Caki2 (cell line): ENCODE data around the gene PCDHB12. TPM values are rescaled to one million over a fixed set of nuclear protein-coding genes. Genes with fewer than 3 reads are reported as not detected.
"Not testable (repeated sequence)": the region's sequence is repeated elsewhere in the genome, so short reads cannot be mapped to it uniquely, and the experiment has no call there.

Experiments
- DNase-seq: peaks from one replicate; pipeline ENCODE4 v3.0.0-alpha.2; 2015; ENCODE audit warnings: low read depth
- in situ Hi-C: cut with HindIII; loops from 2 replicates; pipeline ENCODE4 v1.10.0; 2016; ENCODE audit warnings: low sequenced_read_pairs, low pct_unique_long_range_greater_than_20kb, mixed read lengths
- total RNA-seq: library from RNA; depleted of rRNA; stranded (reverse); fragments of >200 nt; shearing (Covaris generic); gene quantifications from 2 replicates; pipeline ENCODE4 v1.2.3, GENCODE V29; 2014; ENCODE audit warnings: low replicate concordance

PCDHB12 gene
- total RNA-seq, 1 experiment from 2014 or later: not detected

- peak; percentile 14 for DNase-seq
- in situ Hi-C loops: no loop called here
Measured at GRCh38 chr5:141199359-141200235, 8.9 kb upstream of the PCDHB12 start, which contains the start of gene PCDHB11. Gene PCDHB11, plus strand, starts transcription at chr5:141199627. Its CDS starts 148 bp downstream, at chr5:141199775.

GRCh38 chr5:141201126-141201525, 7.4 kb upstream of the PCDHB12 start:
- DNase-seq, in situ Hi-C loops: not testable (repeated sequence)

GRCh38 chr5:141201646-141202045, 6.9 kb upstream of the PCDHB12 start:
- in situ Hi-C loops: not testable (repeated sequence)

GRCh38 chr5:141210281-141210680, 1.8 kb downstream of the PCDHB12 start:
- DNase-seq, in situ Hi-C loops: not testable (repeated sequence)

More at GRCh38 chr5:141201646-141202045, 6.9 kb upstream of the PCDHB12 start:
- DNase-seq: not testable (repeated sequence)

- in situ Hi-C loops, DNase-seq: not testable (repeated sequence)
Measured at GRCh38 chr5:141210849-141211248, 2.3 kb downstream of the PCDHB12 start.

GRCh38 chr5:141213656-141214339, 5.3 kb downstream of the PCDHB12 start, which contains the start of gene PCDHB13:
Gene PCDHB13, plus strand, starts transcription at chr5:141213919. Its CDS starts 205 bp downstream, at chr5:141214124.
- in situ Hi-C loops: not testable (repeated sequence)
- DNase-seq: peak; percentile 6

GRCh38 chr5:141214583-141214982, 6.1 kb downstream of the PCDHB12 start:
- DNase-seq, in situ Hi-C loops: not testable (repeated sequence)

- in situ Hi-C loops: not testable (repeated sequence)
Measured at GRCh38 chr5:141215504-141215903, 7.0 kb downstream of the PCDHB12 start.

GRCh38 chr5:141216035-141216434, 7.5 kb downstream of the PCDHB12 start:
- DNase-seq, in situ Hi-C loops: not testable (repeated sequence)

More at GRCh38 chr5:141215504-141215903, 7.0 kb downstream of the PCDHB12 start:
- not testable (repeated sequence) for DNase-seq

- DNase-seq: peak; percentile 34
- in situ Hi-C loops: no loop called here
Measured at GRCh38 chr5:141223112-141223783, 14.7 kb downstream of the PCDHB12 start, which contains the start of gene PCDHB14. Gene PCDHB14, plus strand, starts transcription at chr5:141223343. Its CDS starts 163 bp downstream, at chr5:141223506.

- in situ Hi-C loops, DNase-seq: not testable (repeated sequence)
Measured at GRCh38 chr5:141224844-141225243, 16.3 kb downstream of the PCDHB12 start.

GRCh38 chr5:141225421-141225820, 16.9 kb downstream of the PCDHB12 start:
- DNase-seq, in situ Hi-C loops: not testable (repeated sequence)

GRCh38 chr5:141234109-141234667, 25.7 kb downstream of the PCDHB12 start:
- in situ Hi-C loops: no loop called here

GRCh38 chr5:141235922-141236321, 27.4 kb downstream of the PCDHB12 start:
- DNase-seq, in situ Hi-C loops: not testable (repeated sequence)

More at GRCh38 chr5:141234109-141234667, 25.7 kb downstream of the PCDHB12 start:
- no peak for DNase-seq

- in situ Hi-C loops: no loop called here
Measured at GRCh38 chr5:141236516-141237313, 28.2 kb downstream of the PCDHB12 start.

GRCh38 chr5:141241496-141241895, 33.0 kb downstream of the PCDHB12 start:
- DNase-seq: no peak
- in situ Hi-C loops: no loop called here

More at GRCh38 chr5:141236516-141237313, 28.2 kb downstream of the PCDHB12 start:
- no peak for DNase-seq

GRCh38 chr5:141245250-141245717, 36.8 kb downstream of the PCDHB12 start, which contains the start of gene PCDHB15:
Gene PCDHB15, plus strand, starts transcription at chr5:141245395. Its CDS starts 184 bp downstream, at chr5:141245579.
- no peak for DNase-seq
- in situ Hi-C loops: no loop called here
